K562 (cell line): ENCODE data around the gene ENHO. TPM values are rescaled to one million over a fixed set of nuclear protein-coding genes. Genes with fewer than 3 reads are reported as not detected.

Experiments
- ATAC-seq: fragments of 200-7000 bp; cut with Tn5 transposase; 3 replicates; pipeline ENCODE4 v1.9.1; 2020; ENCODE audit warnings: moderate library complexity
- BruUV-seq: library from RNA; stranded (reverse); fragments of 400-500 nt; replicated peaks from 2 replicates; lab custom pipeline; 2021; lab: Mats Ljungman, UMichigan
- CTCF ChIA-PET: fragments of 300-600 bp; formaldehyde crosslinking; extraction: SDS; loops from one replicate; lab custom pipeline; 2021; ENCODE audit warnings: low intra/inter-chr PET ratio; lab: Yijun Ruan, JAX
- POLR2A ChIA-PET: fragments of 300-600, 350-650 bp; sonication (Branson Sonifier 250); formaldehyde crosslinking; extraction: SDS; loops from one replicate; lab custom pipeline; 2021; ENCODE audit warnings: antibody characterized with exemption, inconsistent platforms; lab: Yijun Ruan, JAX
- DNase-seq, 4 experiments: peaks; one replicate each; pipeline versions ENCODE4 v3.0.0 to v3.0.0-alpha.2; 2011 to 2018; ENCODE audit warnings: low spot score in 3 of 4, mixed read lengths in 3 of 4; ENCODE audit errors: extremely low read depth in 1 of 4
- FAIRE-seq: peaks from 2 replicates; lab custom pipeline; 2011; peaks lifted over from hg19 to GRCh38; lab: Jason Lieb, UNC
- H2AFZ ChIP-seq: 2 replicates; pipeline ENCODE4 v1.6.0; 2011; ENCODE audit warnings: low read depth, low read length, control low read depth, inconsistent platforms
- H3K27ac ChIP-seq: fragments of 200-600 bp; 3 replicates; pipeline ENCODE4 v1.8.0; 2011; ENCODE audit warnings: low read depth, mild to moderate bottlenecking, control low read depth, inconsistent platforms, low read length, moderate library complexity, mixed read lengths; ENCODE audit errors: extremely low read depth
- H3K27me3 ChIP-seq, 2 experiments: fragments of 300-600 bp in 1 of 2; 2 replicates in 1 of 2; 3 replicates in 1 of 2; pipeline versions ENCODE4 v1.6.0 to v1.8.0; 2011; ENCODE audit warnings: inconsistent platforms in 2 of 2, low read length in 2 of 2, mild to moderate bottlenecking in 1 of 2, mixed read lengths in 1 of 2, moderate library complexity in 1 of 2; ENCODE audit not compliant: control insufficient read depth in 2 of 2, insufficient read depth in 2 of 2
- H3K36me3 ChIP-seq: fragments of 300-600 bp; 3 replicates; pipeline ENCODE4 v1.8.0; 2011; ENCODE audit warnings: mild to moderate bottlenecking, low read length, inconsistent platforms; ENCODE audit not compliant: control insufficient read depth, insufficient read depth
- H3K4me1 ChIP-seq, 2 experiments: fragments of 200-600 bp in 1 of 2; replicated peaks in 1 of 2; 2 replicates in 1 of 2; 3 replicates in 1 of 2; pipeline versions ENCODE4 v1.5.1 to v1.8.0; 2011; ENCODE audit warnings: inconsistent platforms in 2 of 2, low read length in 2 of 2, mild to moderate bottlenecking in 1 of 2, mixed read lengths in 1 of 2, moderate library complexity in 1 of 2; ENCODE audit not compliant: control insufficient read depth in 2 of 2, insufficient read depth in 2 of 2
- H3K4me2 ChIP-seq: 2 replicates; pipeline ENCODE4 v1.6.1; 2011; ENCODE audit warnings: low read length, control low read depth, inconsistent platforms, mixed read lengths; ENCODE audit not compliant: insufficient read depth
- H3K4me3 ChIP-seq: fragments of 200-600 bp; sonication (generic), shearing (Covaris generic); 2 replicates; pipeline ENCODE4 v1.5.1; 2016; ENCODE audit warnings: control low read depth, inconsistent platforms
- H3K79me2 ChIP-seq: fragments of 200-600 bp; 3 replicates; pipeline ENCODE4 v1.8.0; 2011; ENCODE audit warnings: low read length, inconsistent platforms; ENCODE audit not compliant: control insufficient read depth, insufficient read depth
- H3K9ac ChIP-seq, 2 experiments: 2 replicates each; pipeline versions ENCODE4 v1.6.0 to v1.6.1; 2011; ENCODE audit warnings: low read depth in 2 of 2, low read length in 2 of 2, control low read depth in 1 of 2, inconsistent platforms in 1 of 2, mild to moderate bottlenecking in 1 of 2, mixed read lengths in 1 of 2; ENCODE audit not compliant: insufficient read depth in 1 of 2
- H3K9me1 ChIP-seq: one replicate; pipeline ENCODE4 v1.6.0; 2011; ENCODE audit warnings: inconsistent platforms, mild to moderate bottlenecking, low read length, moderate library complexity; ENCODE audit not compliant: control insufficient read depth, insufficient read depth
- H3K9me3 ChIP-seq: replicated peaks from 2 replicates; pipeline ENCODE4 v1.5.1; 2011; ENCODE audit warnings: low read depth, low read length, inconsistent platforms; ENCODE audit not compliant: control insufficient read depth, insufficient read depth
- H4K20me1 ChIP-seq: replicated peaks from 2 replicates; pipeline ENCODE4 v1.6.1; 2011; ENCODE audit warnings: low read length, inconsistent platforms, mixed read lengths; ENCODE audit not compliant: control insufficient read depth, insufficient read depth
- E2F3 ChIP-seq: fragments of 250-450 bp; sonication (Bioruptor Pico); IDR thresholded peaks from 2 replicates; pipeline ENCODE4 v1.4.0; 2020; ENCODE audit warnings: mild to moderate bottlenecking
- NCOA1 ChIP-seq: fragments of 450-650 bp; IDR thresholded peaks from 2 replicates; pipeline ENCODE4 v1.6.1; 2016; ENCODE audit warnings: low read depth
- NFIX ChIP-seq: fragments of 250-450 bp; sonication (Bioruptor Pico); IDR thresholded peaks from 2 replicates; pipeline ENCODE4 v1.4.0; 2020; ENCODE audit warnings: low read depth, mild to moderate bottlenecking, moderate library complexity
- NR1H2 ChIP-seq: sonication (generic); formaldehyde crosslinking; IDR thresholded peaks from 2 replicates; pipeline ENCODE4 v1.4.0; 2020; ENCODE audit warnings: mild to moderate bottlenecking, missing genetic modification reagents
- NRF1 ChIP-seq, 2 experiments: fragments of 450-650 bp; IDR thresholded peaks in 1 of 2; conservative IDR thresholded peaks in 1 of 2; 2 replicates each; pipeline ENCODE4 v1.6.1; 2014; ENCODE audit warnings: mild to moderate bottlenecking in 2 of 2
- RBM39 ChIP-seq: fragments of 200-400 bp; formaldehyde crosslinking; optimal IDR thresholded peaks from 2 replicates; pipeline ENCODE3; 2018; ENCODE audit warnings: low read depth, low read length
- SP2 ChIP-seq: IDR thresholded peaks from 2 replicates; pipeline ENCODE4 v1.6.1; 2011; ENCODE audit warnings: mild to moderate bottlenecking, low read depth, low read length, moderate library complexity; ENCODE audit not compliant: poor library complexity, severe bottlenecking; ENCODE audit errors: extremely low read depth
- ZNF282 ChIP-seq: sonication (generic); formaldehyde crosslinking; IDR thresholded peaks from 2 replicates; pipeline ENCODE4 v1.8.1; 2023; ENCODE audit warnings: missing genetic modification reagents
- ZNF316 ChIP-seq: fragments of 450-650 bp; IDR thresholded peaks from 2 replicates; pipeline ENCODE4 v1.6.1; 2016
- ZNF57 ChIP-seq: fragments of 450-650 bp; formaldehyde crosslinking; IDR thresholded peaks from 2 replicates; pipeline ENCODE4 v1.4.0; 2020; ENCODE audit warnings: mild to moderate bottlenecking, moderate library complexity
- WGBS: fragments of 100-300 bp; shearing (Covaris generic); methylation state at CpG from one replicate; pipeline ENCODE4 v1.1.6; 2016; ENCODE audit warnings: low coverage, mixed read lengths; ENCODE audit not compliant: insufficient coverage; ENCODE audit errors: missing lambda C conversion rate; 5-methylcytosine and 5-hydroxymethylcytosine counted together
- in situ Hi-C: fragments of 300-500 bp; cut with MboI; formaldehyde crosslinking; loops from 4 replicates; pipeline ENCODE4 v1.15.0; 2018; ENCODE audit warnings: inconsistent platforms, mixed read lengths
- intact Hi-C: fragments of 100-400 bp; cut with micrococcal nuclease; formaldehyde crosslinking; loops from 2 replicates; pipeline ENCODE4 v1.14.2; 2022
- polyA plus RNA-seq, 8 experiments: library from polyadenylated mRNA; depleted of rRNA in 4 of 8; stranded (reverse) in 5 of 8; unstranded in 3 of 8; fragments of >200 nt; fragmentation: Nextera tagmentation in 2 of 8; fragmentation: Illumina TruSeq in 1 of 8; extraction: Ambion mirVana in 2 of 8; extraction: Trizol in 1 of 8; gene quantifications; 2 replicates each; pipeline versions ENCODE4 v1.2.1 to v1.2.3, GENCODE V29; 2011 to 2014; ENCODE audit warnings: inconsistent platforms in 1 of 8, missing spikeins in 1 of 8
- total RNA-seq, 7 experiments: library from RNA; depleted of rRNA in 6 of 7; stranded (reverse); fragments of >200 nt in 6 of 7; fragmentation: Illumina TruSeq in 2 of 7; extraction: Trizol in 2 of 7; gene quantifications; 2 replicates each; pipeline versions ENCODE4 v1.2.1 to v1.2.3, GENCODE V29; 2011 to 2021; ENCODE audit warnings: low replicate concordance in 1 of 7

ENHO gene
- total and polyA plus RNA-seq, 9 of the 15 experiments (the other 6 are each of a cell fraction or from before 2014, with no cell fraction given): 0.24 TPM; not detected in 8

DNA sequence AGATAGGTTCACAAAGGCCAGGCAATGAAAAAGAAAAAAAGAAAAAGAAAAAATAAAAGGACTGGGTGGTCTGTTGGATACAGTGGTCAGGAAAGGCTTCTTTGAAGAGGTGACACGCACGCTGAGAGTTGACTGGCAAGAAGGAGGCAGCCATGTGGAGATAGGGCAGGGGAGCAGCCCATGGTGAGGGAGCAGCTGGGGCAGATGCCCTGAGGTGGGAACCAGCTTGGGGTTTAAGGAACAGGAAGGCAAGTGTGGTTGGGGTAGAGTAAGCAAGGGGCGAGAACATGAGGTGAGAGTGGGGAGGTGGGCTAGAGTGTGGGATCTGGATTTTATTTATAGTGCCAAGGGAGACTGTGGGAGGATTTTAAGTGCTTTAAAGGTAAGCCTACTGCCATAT, 6.8 kb downstream of the ENHO start:
- Histone ChIP-seq H4K20me1 (no peaks in the 10 kb centered on the region), H3K36me3 (no peaks in the 10 kb centered on the region), H3K4me2 (no peak overlapping the region), H3K9me3 (no peaks in the 10 kb centered on the region), H3K27me3 (peaks cover 0 to 6% of the 10 kb centered on the region in 2 experiments; a peak in 3 of 5 replicates), H3K9me1 (no peaks in the 10 kb centered on the region), H3K27ac (no peak overlapping the region), H3K4me3 (no peak overlapping the region), H3K79me2 (no peaks in the 10 kb centered on the region), H3K4me1 (no peaks in the 10 kb centered on the region; a peak in 1 of 5 replicates), H2AFZ (no peak overlapping the region), H3K9ac (no peak overlapping the region)
- intact Hi-C loops (no loop called here), in situ Hi-C loops (no loop called here)
- no TSS peak for BruUV-seq
- ChIA-PET POLR2A (no interaction called here), CTCF (no interaction called here)
- no peak for ATAC-seq
- DNase-seq: no peak
- WGBS: 0% methylated on average over 3 of the region's 3 CpGs
- FAIRE-seq: no peak
- no peak for TF ChIP-seq NR1H2 (CRISPR knock-in tag)
- no peak for TF ChIP-seq ZNF57 (CRISPR knock-in tag)
- no peak for TF ChIP-seq NFIX (CRISPR knock-in tag)
- no peak for TF ChIP-seq RBM39
- TF ChIP-seq E2F3: no peak
- no peak for TF ChIP-seq ZNF316
- no peak for TF ChIP-seq ZNF282
- TF ChIP-seq NCOA1: no peak
- no peak for TF ChIP-seq NRF1 (conservative IDR thresholded peaks at IDR 0.05 in 1 of 2, IDR thresholded peaks at IDR 0.05 in 1 of 2)
- no peak for TF ChIP-seq SP2
